HG03354 (cell line): ENCODE results near the gene PRKCE.
"Not testable (repeated sequence)": the region's sequence is repeated elsewhere in the genome, so short reads cannot be mapped to it uniquely, and the experiment has no call there.

Experiments
- ATAC-seq: cut with Tn5 transposase; IDR thresholded peaks from one replicate; pipeline ENCODE4 v1.9.1; 2021; ENCODE audit warnings: mild to moderate bottlenecking; ENCODE audit not compliant: unreplicated experiment, poor library complexity, severe bottlenecking

The PRKCE gene

GRCh38 chr2:45909677-45910191 lies 258.3 kb downstream of the PRKCE start:
- ATAC-seq, result peak; percentile 87

GRCh38 chr2:45910473-45911060 lies 259.1 kb downstream of the PRKCE start:
- ATAC-seq, result no peak

GRCh38 chr2:45911538-45911937 lies 260.1 kb downstream of the PRKCE start:
- no peak for ATAC-seq

- no peak for ATAC-seq
Observed at GRCh38 chr2:45912109-45912508, 260.6 kb downstream of the PRKCE start.

- no peak for ATAC-seq
Observed at GRCh38 chr2:45913539-45913938, 262.1 kb downstream of the PRKCE start.

- ATAC-seq, result no peak
Observed at GRCh38 chr2:45915523-45915922, 264.0 kb downstream of the PRKCE start.

- ATAC-seq, result not testable (repeated sequence)
Observed at GRCh38 chr2:45917561-45918176, 266.2 kb downstream of the PRKCE start.

- peak; percentile 15 for ATAC-seq
Observed at GRCh38 chr2:45918463-45919159, 267.1 kb downstream of the PRKCE start.

GRCh38 chr2:45919160-45919650 lies 267.7 kb downstream of the PRKCE start:
- ATAC-seq, result peak; percentile 39

- peak; percentile 63 for ATAC-seq
Observed at GRCh38 chr2:45919711-45920111, 268.2 kb downstream of the PRKCE start.

- no peak for ATAC-seq
Observed at GRCh38 chr2:45921921-45922320, 270.4 kb downstream of the PRKCE start.

GRCh38 chr2:45922577-45922988 lies 271.1 kb downstream of the PRKCE start:
- no peak for ATAC-seq

GRCh38 chr2:45923701-45924100 lies 272.2 kb downstream of the PRKCE start:
- no peak for ATAC-seq

- ATAC-seq, result no peak
Observed at GRCh38 chr2:45925026-45925425, 273.6 kb downstream of the PRKCE start.

- ATAC-seq, result no peak
Observed at GRCh38 chr2:45925636-45926366, 274.3 kb downstream of the PRKCE start.

GRCh38 chr2:45928946-45929345 lies 277.5 kb downstream of the PRKCE start:
- no peak for ATAC-seq

GRCh38 chr2:45929674-45930395 lies 278.4 kb downstream of the PRKCE start:
- ATAC-seq, result no peak

- ATAC-seq, result no peak
Observed at GRCh38 chr2:45930396-45930792, 278.9 kb downstream of the PRKCE start.

GRCh38 chr2:45932278-45932975 lies 281.0 kb downstream of the PRKCE start:
- no peak for ATAC-seq
